LNCAP (cell line): ENCODE measurements around the gene TMEM25.

Source experiments
- CTCF ChIP-seq: fragments of 450-650 bp; IDR thresholded peaks from 2 replicates; pipeline ENCODE4 v1.5.1; 2017; ENCODE audit warnings: mild to moderate bottlenecking

TMEM25 gene

DNA sequence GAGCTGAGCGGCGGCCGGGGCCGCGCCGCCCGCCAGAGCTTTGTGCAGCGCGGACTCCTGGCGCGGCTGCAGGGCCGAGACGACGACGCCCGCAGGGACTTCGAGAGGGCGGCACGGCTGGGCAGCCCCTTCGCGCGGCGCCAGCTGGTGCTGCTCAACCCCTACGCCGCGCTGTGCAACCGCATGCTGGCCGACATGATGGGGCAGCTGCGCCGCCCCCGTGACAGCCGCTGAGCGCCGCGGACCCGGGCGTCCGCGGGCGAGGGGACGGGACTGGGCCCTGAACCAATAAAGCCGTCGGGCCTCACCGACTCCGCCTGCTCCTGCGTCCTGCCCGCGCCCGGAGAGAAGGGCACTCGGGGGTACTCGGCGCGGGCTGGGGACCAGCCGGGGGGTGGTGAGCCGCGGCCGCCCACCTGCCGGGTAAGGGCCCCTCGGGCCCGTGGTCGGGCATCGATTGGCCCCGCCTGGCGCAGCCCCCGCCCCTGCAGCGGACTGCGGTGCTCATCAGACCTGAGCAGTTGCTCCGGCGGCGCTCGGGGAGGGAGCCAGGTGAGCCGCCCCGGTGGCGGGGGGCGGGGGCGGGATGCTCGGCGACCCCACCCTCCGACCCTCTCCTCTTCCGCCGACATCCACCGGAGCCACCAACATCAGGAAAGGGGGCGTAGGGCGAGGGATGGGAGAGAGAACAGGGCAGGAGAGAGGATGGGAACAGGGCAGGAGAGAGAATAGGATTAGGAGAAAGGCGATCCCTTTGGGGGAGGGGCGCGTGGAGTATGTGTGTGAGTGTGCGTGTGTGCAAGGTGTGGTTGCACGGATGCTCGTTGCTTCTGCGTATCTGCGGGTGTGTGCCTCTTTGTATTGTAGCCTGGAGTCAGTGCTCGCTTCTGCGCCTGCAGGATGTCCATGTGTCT is at the start of gene TMEM25:
Gene TMEM25, plus strand, starts transcription at position 510 of the 914 bp plus-strand sequence. CDS start 610 bp downstream, outside the sequence.
- TF ChIP-seq CTCF = no peak

DNA sequence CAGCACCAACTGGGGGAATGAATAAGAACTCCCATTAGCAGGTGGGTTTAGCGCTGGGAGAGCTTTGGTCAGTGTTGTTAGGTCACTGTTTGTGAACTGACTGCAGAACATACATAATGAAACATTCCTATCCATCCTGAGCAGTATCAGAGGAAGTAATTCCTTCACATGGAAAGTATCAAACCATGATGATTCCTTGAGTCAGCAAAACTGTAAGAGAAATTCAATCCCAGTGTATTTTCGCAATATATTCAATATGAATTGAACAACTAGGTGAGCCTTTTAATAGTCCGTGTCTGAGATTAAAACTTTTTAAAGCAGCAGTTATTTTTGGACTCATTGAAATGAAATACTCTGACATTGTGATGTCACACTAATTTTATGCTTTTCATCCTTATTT is 46.6 kb upstream of the TMEM25 start:
- no peak for TF ChIP-seq CTCF

GRCh38 chr11:118485273-118485672 is 45.7 kb upstream of the TMEM25 start:
- no peak for TF ChIP-seq CTCF

DNA sequence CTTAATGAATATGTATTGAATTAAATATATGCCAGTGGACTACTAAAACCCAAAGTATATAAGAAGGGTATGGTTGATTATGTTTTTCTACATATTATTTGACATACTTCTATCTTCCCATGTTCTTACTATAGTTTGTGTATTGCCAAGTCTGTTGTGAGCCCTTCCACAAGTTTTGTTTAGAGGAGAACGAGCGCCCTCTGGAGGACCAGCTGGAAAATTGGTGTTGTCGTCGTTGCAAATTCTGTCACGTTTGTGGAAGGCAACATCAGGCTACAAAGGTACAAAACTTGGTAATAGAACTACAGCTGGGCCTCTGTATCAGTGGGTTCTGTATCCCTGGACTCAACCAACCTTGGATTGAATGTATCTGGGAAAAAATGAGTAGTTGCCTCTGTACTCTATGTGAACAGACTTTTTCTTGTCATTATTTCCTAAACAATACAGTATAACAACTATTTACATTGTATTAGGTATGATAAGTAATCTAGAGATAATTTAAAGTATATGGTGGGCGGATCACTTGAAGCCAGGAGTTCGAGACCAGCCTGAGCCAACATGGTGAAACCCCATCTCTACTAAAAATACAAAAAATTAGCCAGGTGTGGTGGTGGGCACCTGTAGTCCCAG is 42.4 kb upstream of the TMEM25 start:
- peak; percentile 90 for TF ChIP-seq CTCF

DNA sequence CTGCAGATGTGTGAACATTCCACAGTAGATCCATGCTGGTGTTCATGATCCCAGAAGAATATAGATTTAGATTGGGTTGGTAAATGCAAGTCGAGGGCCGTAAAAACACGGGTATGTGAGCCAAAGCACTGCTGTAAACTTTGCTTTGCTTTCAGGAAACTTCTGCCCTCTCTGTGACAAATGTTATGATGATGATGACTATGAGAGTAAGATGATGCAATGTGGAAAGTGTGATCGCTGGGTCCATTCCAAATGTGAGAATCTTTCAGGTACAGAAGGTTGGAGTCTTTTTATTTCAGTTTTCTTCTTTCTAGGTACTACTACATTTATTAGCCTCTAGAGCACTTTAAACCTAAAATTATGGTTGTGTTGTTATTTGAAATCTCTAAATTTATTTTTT is 40.0 kb upstream of the TMEM25 start:
- TF ChIP-seq CTCF = no peak

DNA sequence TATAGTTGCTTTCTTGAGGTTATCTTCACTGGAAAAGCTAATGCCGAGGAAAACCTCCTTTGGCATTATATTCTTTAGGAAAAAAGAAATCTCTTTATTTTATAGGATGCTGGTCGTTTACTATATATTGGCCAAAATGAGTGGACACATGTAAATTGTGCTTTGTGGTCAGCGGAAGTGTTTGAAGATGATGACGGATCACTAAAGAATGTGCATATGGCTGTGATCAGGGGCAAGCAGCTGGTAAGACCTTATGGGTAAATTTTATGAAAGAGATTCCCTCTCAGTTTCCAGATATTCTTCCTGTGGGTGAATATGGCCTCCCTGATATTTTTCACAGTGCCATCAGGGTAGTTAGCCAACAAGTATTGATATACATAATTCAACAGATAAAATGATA is 33.2 kb upstream of the TMEM25 start:
- TF ChIP-seq CTCF = no peak

- no peak for TF ChIP-seq CTCF
Measured at GRCh38 chr11:118503216-118503615, 27.8 kb upstream of the TMEM25 start.
